SK-N-MC (cell line): ENCODE measurements around the gene EMP2.

ENCODE experiments used
- EZH2 ChIP-seq: fragments of 200-600 bp; sonication (generic); IDR thresholded peaks from one replicate; pipeline ENCODE4 v1.6.1; 2017; ENCODE audit warnings: antibody characterized with exemption
- FOXP2 ChIP-seq: optimal IDR thresholded peaks from 2 replicates; pipeline ENCODE3; 2011; ENCODE audit warnings: mild to moderate bottlenecking, moderate library complexity; ENCODE audit not compliant: insufficient read depth; ENCODE audit errors: extremely low read length, control extremely low read depth

- TF ChIP-seq EZH2 (no peak), FOXP2 (no peak)
Observed at GRCh38 chr16:10521681-10522274, 58.6 kb downstream of the EMP2 start.
